ENCODE measurements around the gene BCR.
A peak's percentile ranks its signal among the peaks of the same experiment; 100 is the strongest.

Gene BCR

DNA sequence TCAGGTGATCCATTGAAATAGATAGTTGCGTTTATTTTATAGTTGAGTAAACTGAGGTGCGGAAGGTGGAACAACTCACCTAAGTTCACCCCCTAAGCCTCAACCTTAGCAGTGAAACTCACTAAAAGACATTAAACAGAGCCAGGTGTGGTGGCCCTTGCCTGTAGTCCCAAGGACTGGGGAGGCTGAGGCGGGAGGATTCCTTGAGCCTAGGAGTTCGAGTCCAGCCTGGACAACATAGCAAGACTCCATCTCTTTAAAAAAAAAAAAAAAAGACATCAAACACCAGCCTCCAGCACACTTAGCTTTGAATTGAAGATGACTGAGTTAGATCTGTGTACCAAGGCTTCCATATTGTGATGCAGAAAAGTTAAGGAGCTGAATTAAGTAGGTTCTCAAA, 35.9 kb upstream of the BCR start:
- peak overlapping the region; percentile 66; the same call in 1 of the 2 replicates for H2AFZ ChIP-seq (ENCODE audit: low read depth)
- TF ChIP-seq, protein P1, sequence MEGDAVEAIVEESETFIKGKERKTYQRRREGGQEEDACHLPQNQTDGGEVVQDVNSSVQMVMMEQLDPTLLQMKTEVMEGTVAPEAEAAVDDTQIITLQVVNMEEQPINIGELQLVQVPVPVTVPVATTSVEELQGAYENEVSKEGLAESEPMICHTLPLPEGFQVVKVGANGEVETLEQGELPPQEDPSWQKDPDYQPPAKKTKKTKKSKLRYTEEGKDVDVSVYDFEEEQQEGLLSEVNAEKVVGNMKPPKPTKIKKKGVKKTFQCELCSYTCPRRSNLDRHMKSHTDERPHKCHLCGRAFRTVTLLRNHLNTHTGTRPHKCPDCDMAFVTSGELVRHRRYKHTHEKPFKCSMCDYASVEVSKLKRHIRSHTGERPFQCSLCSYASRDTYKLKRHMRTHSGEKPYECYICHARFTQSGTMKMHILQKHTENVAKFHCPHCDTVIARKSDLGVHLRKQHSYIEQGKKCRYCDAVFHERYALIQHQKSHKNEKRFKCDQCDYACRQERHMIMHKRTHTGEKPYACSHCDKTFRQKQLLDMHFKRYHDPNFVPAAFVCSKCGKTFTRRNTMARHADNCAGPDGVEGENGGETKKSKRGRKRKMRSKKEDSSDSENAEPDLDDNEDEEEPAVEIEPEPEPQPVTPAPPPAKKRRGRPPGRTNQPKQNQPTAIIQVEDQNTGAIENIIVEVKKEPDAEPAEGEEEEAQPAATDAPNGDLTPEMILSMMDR (conservative IDR thresholded peaks at IDR 0.05; ENCODE audit: low read depth, low read length), result no peak
- peak overlapping the region; percentile 49 for H3K27ac ChIP-seq
- H3K27me3 ChIP-seq (ENCODE audit: insufficient read depth, low read depth), result no peaks in the 10 kb centered on the region
- H3K4me1 ChIP-seq (ENCODE audit: low read depth, poor library complexity, severe bottlenecking), result peaks cover 69% of the 10 kb centered on the region
- no peak overlapping the region for H3K4me3 ChIP-seq (IDR thresholded peaks at IDR 0.05; ENCODE audit: insufficient read depth, low read depth, low read length)
- H3K4me2 ChIP-seq, result peak overlapping the region; percentile 99
- no peaks in the 10 kb centered on the region for H3K79me2 ChIP-seq (ENCODE audit: insufficient read depth, low read depth)
- H3K9ac ChIP-seq, result no peak overlapping the region
- no peaks in the 10 kb centered on the region for H4K20me1 ChIP-seq (ENCODE audit: insufficient read depth)
- no peaks in the 10 kb centered on the region for H3K36me3 ChIP-seq (ENCODE audit: insufficient read depth)

DNA sequence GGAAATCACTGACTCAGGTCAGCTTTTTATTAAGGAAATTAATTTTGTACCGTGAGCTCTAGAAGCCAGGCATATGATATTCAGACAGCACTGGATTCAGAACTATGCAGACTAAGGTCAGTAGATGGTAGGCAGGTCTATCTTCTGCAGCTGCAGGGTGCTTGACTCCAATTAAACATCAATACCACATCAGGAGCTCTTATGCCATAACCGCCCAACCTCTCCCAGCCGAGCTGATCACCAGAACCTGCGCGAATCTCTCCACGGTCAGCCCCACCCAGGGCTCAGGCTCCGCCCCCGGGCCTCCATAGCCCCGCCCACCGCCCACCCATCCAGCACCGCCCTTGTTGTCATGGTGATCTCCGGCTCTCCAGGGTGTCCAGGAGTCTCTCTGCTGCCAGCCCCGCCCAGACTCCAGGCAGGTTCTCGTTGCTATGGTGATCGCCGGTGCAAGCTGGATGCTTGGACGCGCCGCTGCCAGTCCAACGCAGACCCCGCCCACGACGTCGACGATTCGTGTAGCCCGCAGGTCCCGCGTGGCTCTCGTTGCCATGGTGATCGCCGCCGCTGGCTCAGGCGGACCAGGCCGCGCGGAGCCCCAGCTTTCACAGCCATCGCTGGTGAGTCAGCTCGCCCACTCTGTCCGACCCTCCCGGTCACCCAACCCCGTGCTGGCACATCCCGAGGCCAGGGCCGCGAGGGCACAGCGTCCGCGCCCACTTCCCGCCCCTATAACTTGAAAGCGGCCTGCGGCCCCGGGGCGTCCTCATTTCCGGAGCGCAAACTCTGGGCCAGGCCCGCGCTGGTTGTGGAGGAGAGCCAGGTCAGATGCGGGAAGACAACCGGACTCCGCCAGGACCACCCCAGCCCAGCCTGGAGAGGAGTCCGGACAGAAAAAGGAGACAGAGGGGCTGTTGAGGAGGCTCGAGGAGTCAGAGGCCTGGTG, 35.1 kb upstream of the BCR start, which contains the start of gene RAB36:
Gene RAB36 (plus strand): TSS at position 546 of the 946 bp plus-strand sequence. CDS start 1,140 bp downstream, outside the sequence.
- Histone ChIP-seq H3K27ac (peak within 1 kb of the TSS; percentile 58), H3K4me1 (ENCODE audit: low read depth, poor library complexity, severe bottlenecking) (peaks cover 61% of the 10 kb centered on the region), H3K36me3 (ENCODE audit: insufficient read depth) (no peaks in the 10 kb centered on the region), H4K20me1 (ENCODE audit: insufficient read depth) (no peaks in the 10 kb centered on the region), H3K4me3 (IDR thresholded peaks at IDR 0.05; ENCODE audit: insufficient read depth, low read depth, low read length) (no peak within 1 kb of the TSS), H3K4me2 (peak within 1 kb of the TSS; percentile 99), H3K9ac (peak within 1 kb of the TSS; percentile 78), H3K27me3 (ENCODE audit: insufficient read depth, low read depth) (no peaks in the 10 kb centered on the region), H2AFZ (ENCODE audit: low read depth) (peak within 1 kb of the TSS; percentile 71), H3K79me2 (ENCODE audit: insufficient read depth, low read depth) (no peaks in the 10 kb centered on the region)
- TF ChIP-seq, protein P1 (conservative IDR thresholded peaks at IDR 0.05; ENCODE audit: low read depth, low read length), result no peak

DNA sequence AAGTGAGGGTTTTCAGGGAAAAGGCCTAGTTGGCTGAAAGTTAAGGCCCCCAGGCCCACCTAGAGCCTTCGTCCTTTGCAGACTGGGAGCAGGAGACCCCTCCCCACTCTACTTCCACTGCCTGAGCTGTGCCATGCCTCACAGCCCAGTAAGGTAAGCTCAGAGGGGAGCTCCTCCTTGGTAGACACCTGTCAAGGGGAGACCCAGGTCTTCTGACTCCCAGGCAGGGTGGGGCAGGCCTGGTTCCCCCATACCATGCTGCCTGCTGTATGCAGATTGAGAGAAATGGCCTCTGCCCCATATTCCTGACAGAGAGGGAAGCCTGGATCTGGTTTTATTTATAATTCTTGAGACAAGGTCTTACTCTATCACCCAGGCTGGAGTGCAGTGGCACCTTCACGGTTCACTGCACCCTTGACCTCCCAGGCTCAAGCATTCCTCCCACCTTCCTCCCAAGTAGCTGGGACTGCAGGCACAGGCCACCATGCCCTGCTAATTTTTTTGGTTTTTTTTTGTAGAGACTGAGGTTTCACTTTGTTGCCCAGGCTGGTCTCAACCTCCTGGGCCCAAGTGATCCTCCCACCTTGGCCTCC, 34.3 kb upstream of the BCR start:
- no peaks in the 10 kb centered on the region for H3K27me3 ChIP-seq (ENCODE audit: insufficient read depth, low read depth)
- H4K20me1 ChIP-seq (ENCODE audit: insufficient read depth), result no peaks in the 10 kb centered on the region
- H3K36me3 ChIP-seq (ENCODE audit: insufficient read depth), result no peaks in the 10 kb centered on the region
- H2AFZ ChIP-seq (ENCODE audit: low read depth), result peak overlapping the region; percentile 71; the same call in 1 of the 2 replicates
- H3K79me2 ChIP-seq (ENCODE audit: insufficient read depth, low read depth), result no peaks in the 10 kb centered on the region
- TF ChIP-seq, protein P1 (conservative IDR thresholded peaks at IDR 0.05; ENCODE audit: low read depth, low read length), result no peak
- H3K4me3 ChIP-seq (IDR thresholded peaks at IDR 0.05; ENCODE audit: insufficient read depth, low read depth, low read length), result no peak overlapping the region
- peak overlapping the region; percentile 78 for H3K9ac ChIP-seq
- peak overlapping the region; percentile 58 for H3K27ac ChIP-seq
- peaks cover 53% of the 10 kb centered on the region for H3K4me1 ChIP-seq (ENCODE audit: low read depth, poor library complexity, severe bottlenecking)
- H3K4me2 ChIP-seq, result peak overlapping the region; percentile 71

DNA sequence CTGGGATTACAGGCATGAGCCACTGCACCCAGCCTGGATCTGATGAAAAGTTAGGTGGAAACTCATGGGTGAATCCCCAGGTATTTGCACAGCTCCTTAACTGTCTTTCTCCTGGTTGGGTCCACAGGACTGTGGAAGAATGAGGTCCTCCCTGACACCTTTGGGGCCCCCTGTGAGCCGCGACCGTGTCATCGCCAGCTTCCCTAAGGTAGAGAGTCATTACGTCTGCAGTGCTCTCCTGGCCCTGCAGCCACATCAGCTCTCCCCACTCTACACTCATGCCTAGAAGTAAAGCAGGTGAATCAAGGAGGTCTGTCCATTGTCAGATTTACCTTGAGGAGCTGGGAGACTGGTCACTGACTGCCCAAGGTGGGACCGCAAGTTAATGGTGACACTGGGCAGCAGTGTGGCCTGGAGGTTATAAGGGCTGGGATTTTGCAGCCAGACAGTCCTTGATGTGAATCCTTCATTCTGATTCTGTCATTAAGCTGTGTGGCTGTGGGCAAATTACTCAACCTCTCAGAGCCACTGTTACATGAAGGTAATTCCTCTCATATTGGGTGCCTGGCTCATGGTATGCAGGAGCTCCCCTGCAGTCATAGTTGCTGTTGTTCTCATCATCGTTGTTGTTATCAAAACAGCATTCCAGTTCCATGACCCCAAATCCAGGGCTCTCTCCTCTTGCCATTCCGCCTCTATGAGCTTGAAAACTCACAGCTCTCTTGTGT, 33.7 kb upstream of the BCR start:
- peak overlapping the region; percentile 71; the same call in 1 of the 2 replicates for H3K4me2 ChIP-seq
- no peaks in the 10 kb centered on the region for H3K36me3 ChIP-seq (ENCODE audit: insufficient read depth)
- no peak overlapping the region for H3K9ac ChIP-seq
- TF ChIP-seq, protein P1 (conservative IDR thresholded peaks at IDR 0.05; ENCODE audit: low read depth, low read length), result no peak
- H3K27ac ChIP-seq, result no peak overlapping the region
- H3K4me3 ChIP-seq (IDR thresholded peaks at IDR 0.05; ENCODE audit: insufficient read depth, low read depth, low read length), result no peak overlapping the region
- H2AFZ ChIP-seq (ENCODE audit: low read depth), result no peak overlapping the region
- no peaks in the 10 kb centered on the region for H3K79me2 ChIP-seq (ENCODE audit: insufficient read depth, low read depth)
- peaks cover 47% of the 10 kb centered on the region for H3K4me1 ChIP-seq (ENCODE audit: low read depth, poor library complexity, severe bottlenecking)
- H4K20me1 ChIP-seq (ENCODE audit: insufficient read depth), result no peaks in the 10 kb centered on the region
- no peaks in the 10 kb centered on the region for H3K27me3 ChIP-seq (ENCODE audit: insufficient read depth, low read depth)
